ENCODE measurements around the gene LYPD6B.

The LYPD6B gene

GRCh38 chr2:149161481-149162225, 123.2 kb downstream of the LYPD6B start:
- no peak for DNase-seq (ENCODE audit: low read depth)

GRCh38 chr2:149164296-149164695, 125.8 kb downstream of the LYPD6B start:
- DNase-seq (ENCODE audit: low read depth): no peak

- DNase-seq (ENCODE audit: low read depth): no peak
Observed at GRCh38 chr2:149164827-149165226, 126.3 kb downstream of the LYPD6B start.

GRCh38 chr2:149167001-149167780, 128.7 kb downstream of the LYPD6B start:
- DNase-seq (ENCODE audit: low read depth): no peak

GRCh38 chr2:149167941-149168340, 129.4 kb downstream of the LYPD6B start:
- DNase-seq (ENCODE audit: low read depth): no peak

GRCh38 chr2:149169656-149170055, 131.2 kb downstream of the LYPD6B start:
- DNase-seq (ENCODE audit: low read depth): no peak

- no peak for DNase-seq (ENCODE audit: low read depth)
Observed at GRCh38 chr2:149170156-149170555, 131.7 kb downstream of the LYPD6B start.

- no peak for DNase-seq (ENCODE audit: low read depth)
Observed at GRCh38 chr2:149170911-149171310, 132.4 kb downstream of the LYPD6B start.

GRCh38 chr2:149173220-149173619, 134.7 kb downstream of the LYPD6B start:
- no peak for DNase-seq (ENCODE audit: low read depth)

- no peak for DNase-seq (ENCODE audit: low read depth)
Observed at GRCh38 chr2:149175956-149176355, 137.5 kb downstream of the LYPD6B start.

- DNase-seq (ENCODE audit: low read depth): no peak
Observed at GRCh38 chr2:149178612-149179011, 140.1 kb downstream of the LYPD6B start.

- DNase-seq (ENCODE audit: low read depth): no peak
Observed at GRCh38 chr2:149180226-149180875, 141.9 kb downstream of the LYPD6B start.

GRCh38 chr2:149183187-149183586, 144.7 kb downstream of the LYPD6B start:
- no peak for DNase-seq (ENCODE audit: low read depth)

- no peak for DNase-seq (ENCODE audit: low read depth)
Observed at GRCh38 chr2:149184991-149185390, 146.5 kb downstream of the LYPD6B start.

GRCh38 chr2:149185942-149186490, 147.5 kb downstream of the LYPD6B start:
- DNase-seq (ENCODE audit: low read depth): no peak

GRCh38 chr2:149187057-149187456, 148.6 kb downstream of the LYPD6B start:
- DNase-seq (ENCODE audit: low read depth): no peak

- DNase-seq (ENCODE audit: low read depth): no peak
Observed at GRCh38 chr2:149188291-149188690, 149.8 kb downstream of the LYPD6B start.

GRCh38 chr2:149189769-149190168, 151.3 kb downstream of the LYPD6B start:
- DNase-seq (ENCODE audit: low read depth): no peak

- no peak for DNase-seq (ENCODE audit: low read depth)
Observed at GRCh38 chr2:149191915-149192314, 153.4 kb downstream of the LYPD6B start.

- DNase-seq (ENCODE audit: low read depth): no peak
Observed at GRCh38 chr2:149192427-149192826, 153.9 kb downstream of the LYPD6B start.

- DNase-seq (ENCODE audit: low read depth): no peak
Observed at GRCh38 chr2:149200109-149200520, 161.6 kb downstream of the LYPD6B start.

GRCh38 chr2:149204686-149205085, 166.2 kb downstream of the LYPD6B start:
- no peak for DNase-seq (ENCODE audit: low read depth)

- no peak for DNase-seq (ENCODE audit: low read depth)
Observed at GRCh38 chr2:149205143-149205542, 166.6 kb downstream of the LYPD6B start.

Data from activated T-helper 9 cell treated with anti-CD3 and anti-CD28 coated beads, Interleukin-2, amount 50 U/mL, for 16 hours (primary cell).